ENCODE results near the gene USP24.
A peak's percentile ranks its signal among the peaks of the same experiment; 100 is the strongest.
"Not testable (repeated sequence)": the region's sequence is repeated elsewhere in the genome, so short reads cannot be mapped to it uniquely, and the experiment has no call there.

The USP24 gene

GRCh38 chr1:55225228-55225627, 10.1 kb upstream of the USP24 start:
- no peak for DNase-seq

DNA sequence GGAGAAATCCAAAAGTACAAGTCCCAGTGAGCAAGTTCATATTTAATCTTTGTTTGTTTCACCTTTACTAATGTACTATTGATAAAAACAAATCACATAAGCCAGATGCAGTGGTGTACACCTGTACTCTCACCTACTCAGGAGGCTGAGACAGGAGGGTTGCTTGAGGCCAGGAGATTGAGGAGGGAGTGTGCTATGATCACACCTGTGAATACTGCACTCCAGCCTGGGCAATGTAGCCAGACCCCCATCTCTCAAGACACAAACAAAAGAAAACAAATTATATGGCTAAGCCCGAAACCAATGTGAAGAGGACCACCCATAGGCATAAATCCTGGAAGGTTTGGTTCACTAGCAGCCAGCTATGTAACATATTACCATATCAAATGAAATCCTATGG, 9.6 kb upstream of the USP24 start:
- no peak for DNase-seq

- no peak for DNase-seq
Observed at GRCh38 chr1:55222152-55222551, 7.0 kb upstream of the USP24 start.

DNA sequence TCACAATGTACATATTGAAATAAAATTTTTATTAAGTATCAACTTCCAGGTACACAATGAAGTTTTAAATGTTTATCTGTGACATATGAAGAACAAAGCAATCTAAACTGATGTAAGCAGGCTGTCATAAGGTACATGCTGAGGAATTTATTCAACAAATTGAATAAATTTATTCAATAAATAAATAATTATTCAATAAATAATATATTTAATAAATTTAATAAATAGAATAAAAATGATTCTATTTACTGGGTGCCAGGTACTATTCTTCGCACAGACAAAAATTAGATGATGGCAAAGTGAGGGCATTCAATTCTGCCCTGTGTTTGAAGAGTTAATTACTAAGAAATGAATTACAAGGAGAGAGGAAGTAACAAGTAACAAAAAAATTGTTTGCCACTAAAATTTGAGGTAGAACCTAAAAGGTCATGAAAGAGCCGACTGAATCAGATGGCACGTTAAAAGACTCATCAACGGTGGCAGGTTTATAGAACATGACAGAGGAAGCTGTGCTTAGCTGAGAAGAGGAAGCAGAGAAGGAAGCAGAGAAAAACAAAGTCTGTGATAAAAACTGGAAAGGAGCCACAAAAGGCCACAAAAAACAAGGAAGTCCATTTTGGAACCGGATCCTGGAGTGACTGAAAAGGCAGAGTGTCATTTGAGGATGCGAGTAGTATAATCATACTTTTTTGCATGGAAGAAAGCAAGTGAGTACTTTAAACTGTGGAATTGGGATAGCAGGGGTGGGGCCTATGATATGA, 2.2 kb upstream of the USP24 start:
- DNase-seq: no peak

- no peak for DNase-seq
Observed at GRCh38 chr1:55216096-55216495, 932 bp upstream of the USP24 start.

GRCh38 chr1:55214934-55215193, 300 bp downstream of the USP24 start:
- DNase-seq: peak; percentile 68

- DNase-seq: peak; percentile 41
Observed at GRCh38 chr1:55214212-55214933, 791 bp downstream of the USP24 start.

- no peak for DNase-seq
Observed at GRCh38 chr1:55213885-55214211, 1.3 kb downstream of the USP24 start.

- DNase-seq: no peak
Observed at GRCh38 chr1:55213151-55213884, 1.8 kb downstream of the USP24 start.

DNA sequence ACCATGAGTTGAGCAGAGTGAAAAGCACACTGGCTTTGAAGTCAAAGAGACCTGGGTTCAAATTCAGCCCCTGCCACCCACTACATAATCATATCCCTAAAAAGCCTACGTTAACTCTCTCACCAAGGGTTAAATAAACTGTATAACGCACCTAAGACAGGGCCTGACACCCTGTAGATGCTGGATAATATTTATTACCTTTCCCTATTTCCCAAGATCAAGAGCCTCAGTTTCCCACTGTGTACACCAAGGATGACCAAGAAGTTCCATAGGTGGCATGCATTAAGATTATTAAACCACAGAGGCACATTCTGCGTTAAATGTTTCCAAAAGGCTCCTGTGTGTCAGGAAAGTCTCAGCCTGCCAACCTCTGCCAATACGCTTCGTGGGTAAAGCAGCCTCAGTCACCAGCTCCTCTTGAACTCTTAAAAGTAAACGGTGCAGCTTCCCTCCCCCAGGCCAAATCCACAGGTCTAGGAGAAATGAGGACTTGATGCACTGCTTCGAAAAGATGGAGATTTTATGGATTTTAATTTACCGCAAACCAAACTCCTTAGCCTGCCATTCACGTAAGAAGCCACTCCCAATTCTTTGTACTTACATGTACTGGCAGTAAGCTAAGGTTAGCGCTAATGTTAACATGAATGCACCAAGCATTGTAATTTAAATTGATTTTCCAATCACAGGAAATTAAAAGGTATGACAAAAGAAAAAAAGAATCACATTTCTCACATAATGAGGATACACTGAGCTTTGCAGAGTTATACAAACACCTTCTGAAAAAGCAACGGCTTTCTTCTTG, 2.6 kb downstream of the USP24 start:
- DNase-seq: no peak

GRCh38 chr1:55211863-55212262, 3.3 kb downstream of the USP24 start:
- no peak for DNase-seq

GRCh38 chr1:55210990-55211801, 4.0 kb downstream of the USP24 start:
- DNase-seq: no peak

DNA sequence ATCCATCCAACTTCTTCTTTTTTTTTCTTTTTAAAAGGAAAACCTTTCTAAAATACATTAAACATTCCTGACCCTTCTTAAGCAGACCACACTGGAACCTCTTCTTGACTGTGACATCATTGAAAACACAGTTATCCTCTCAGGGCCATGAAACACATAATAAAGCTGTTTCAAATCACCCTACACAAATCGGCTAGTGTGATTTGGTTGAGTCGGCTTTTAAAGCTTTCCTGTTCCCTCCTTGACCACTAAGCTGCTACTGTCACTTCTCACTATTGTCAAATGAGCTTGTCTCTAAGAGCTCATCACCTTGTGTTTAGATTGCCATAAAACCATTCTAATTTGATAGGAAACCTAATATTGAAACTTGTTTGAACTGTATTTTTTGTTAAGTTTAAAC, 5.9 kb downstream of the USP24 start:
- DNase-seq: no peak

DNA sequence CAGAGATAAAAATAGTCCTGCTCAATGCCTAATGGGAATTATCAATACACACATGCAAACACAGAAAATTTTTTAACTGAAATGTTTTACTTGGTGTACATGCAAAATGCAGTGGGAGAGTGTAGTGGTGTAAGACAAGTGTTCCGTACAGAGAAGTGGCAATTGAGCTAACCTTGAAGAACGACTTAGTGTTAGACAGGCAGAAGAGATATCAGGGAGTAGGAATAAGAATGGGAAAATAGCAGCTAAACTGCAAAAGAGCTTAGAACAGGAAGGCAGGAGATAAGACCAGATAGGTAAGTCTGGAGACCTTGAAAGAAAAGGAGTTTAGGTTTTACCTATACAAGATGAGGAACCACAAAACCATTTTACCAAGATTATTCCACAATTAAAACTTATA, 9.0 kb downstream of the USP24 start:
- DNase-seq: no peak

DNA sequence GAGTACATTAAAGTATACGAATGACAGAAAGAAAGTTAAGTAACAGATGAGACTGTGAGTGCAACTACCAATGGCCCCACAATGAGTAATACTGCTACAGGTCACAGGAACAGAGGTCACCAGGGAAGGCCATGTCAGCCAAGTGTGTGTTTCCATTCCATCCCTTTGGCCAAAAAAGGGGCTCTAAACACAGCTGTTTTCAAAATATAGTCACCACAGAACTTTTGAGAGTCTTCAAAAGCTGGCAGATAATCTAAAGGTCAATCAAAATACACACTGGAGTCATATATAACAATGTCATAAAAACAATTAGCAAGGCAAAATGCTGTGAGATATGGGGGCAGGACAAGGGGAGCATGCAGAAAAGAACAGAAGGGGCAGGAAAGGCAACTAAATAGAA, 10.2 kb downstream of the USP24 start:
- no peak for DNase-seq

- DNase-seq: no peak
Observed at GRCh38 chr1:55203064-55203463, 12.1 kb downstream of the USP24 start.

DNA sequence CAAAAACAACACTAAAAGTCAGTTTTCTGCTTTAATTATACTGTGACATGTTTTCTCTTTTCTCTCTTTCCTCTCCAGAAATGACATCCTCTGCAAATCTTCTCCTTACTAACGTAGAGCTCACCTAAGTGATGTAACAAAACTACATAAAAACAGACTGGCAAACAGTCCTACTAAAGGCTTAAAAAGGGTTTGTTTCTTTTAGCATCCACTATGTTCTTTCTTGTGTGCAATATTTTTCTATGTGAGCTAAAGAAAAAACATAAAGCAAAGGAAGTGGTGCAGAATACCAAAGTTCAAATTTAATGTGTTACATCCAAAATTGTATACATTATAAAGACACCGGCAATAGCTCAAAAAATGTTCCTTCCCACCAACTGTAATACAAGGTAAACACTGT, 14.5 kb downstream of the USP24 start:
- DNase-seq: no peak

DNA sequence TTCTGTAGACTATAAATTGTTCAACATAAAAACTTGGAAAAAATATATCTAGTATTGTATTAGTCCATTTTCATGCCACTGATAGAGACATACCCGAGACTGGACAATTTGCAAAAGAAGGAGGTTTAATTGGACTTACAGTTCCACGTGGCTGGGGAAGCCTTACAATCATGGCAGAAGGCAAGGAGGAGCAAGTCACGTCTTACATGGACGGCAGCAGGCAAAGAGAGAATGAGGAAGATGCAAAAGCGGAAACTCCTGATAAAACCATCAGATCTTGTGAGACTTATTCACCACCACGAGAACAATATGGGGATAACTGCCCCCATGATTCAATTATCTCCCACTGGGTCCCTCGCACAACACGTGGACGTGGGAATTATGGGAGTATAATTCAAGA, 15.4 kb downstream of the USP24 start:
- DNase-seq: not testable (repeated sequence)

DNA sequence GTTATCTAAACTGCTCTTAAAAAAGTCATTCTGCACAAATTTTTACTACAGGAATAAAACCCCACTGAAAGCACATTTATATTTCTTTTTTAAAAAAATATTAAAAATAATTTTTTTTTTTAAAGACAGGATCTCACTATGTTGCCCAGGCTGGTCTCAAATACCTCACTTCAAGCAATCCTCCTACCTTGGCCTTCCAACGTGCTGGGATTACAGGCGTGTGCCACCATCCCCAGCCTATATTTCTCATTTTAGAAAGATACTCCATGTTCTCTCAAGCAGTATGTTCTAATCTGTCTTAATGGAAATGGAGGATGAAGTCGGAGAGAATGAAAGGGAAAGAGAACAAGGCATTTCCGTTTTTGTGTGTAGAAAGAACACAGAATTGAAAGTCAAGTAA, 17.1 kb downstream of the USP24 start:
- DNase-seq: no peak

- DNase-seq: no peak
Observed at GRCh38 chr1:55197099-55197498, 18.1 kb downstream of the USP24 start.

DNA sequence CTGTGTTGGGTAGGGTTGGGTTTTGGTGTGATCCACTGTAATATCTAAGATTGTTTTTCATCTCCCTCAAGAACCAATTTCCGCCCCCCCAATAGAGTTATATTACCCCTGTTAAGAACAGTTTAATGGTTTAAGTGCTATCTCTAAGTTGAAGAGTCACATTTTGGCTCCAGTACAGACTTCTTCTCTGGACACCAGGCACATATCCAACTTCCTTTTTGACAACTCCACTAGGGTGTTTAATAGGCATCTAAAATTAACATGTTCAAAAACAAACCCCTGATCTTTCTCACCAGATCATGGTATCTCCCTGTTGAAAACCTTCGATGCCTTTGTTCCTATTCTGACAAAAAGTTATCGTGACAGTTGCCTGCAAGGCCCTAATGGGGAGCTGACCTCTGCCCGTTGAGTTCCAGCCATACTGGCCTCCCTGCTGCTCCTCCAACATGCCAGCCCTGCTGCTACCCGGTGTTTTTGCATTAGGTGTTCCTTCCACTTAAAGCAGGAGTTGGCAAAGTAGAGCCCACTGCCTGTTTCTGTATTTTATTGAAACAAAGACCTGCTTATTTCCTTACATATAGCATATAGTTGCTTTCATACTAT, 18.6 kb downstream of the USP24 start:
- DNase-seq: no peak

Data from left hindlimb (tissue), 1 donor.